Parathyroid adenoma (tissue), 2 donors: ENCODE results near the gene IRF4.

ENCODE experiments used
- H2AFZ ChIP-seq: fragments of 300-600 bp; sonication (generic); one replicate; pipeline ENCODE4 v1.7.0; 2017; ENCODE audit warnings: antibody characterized with exemption, mild to moderate bottlenecking
- H3K27ac ChIP-seq: fragments of 300-600 bp; sonication (generic); one replicate; pipeline ENCODE4 v1.7.0; 2017
- H3K27me3 ChIP-seq: fragments of 300-600 bp; sonication (generic); one replicate; pipeline ENCODE4 v1.7.0; 2017; ENCODE audit warnings: low read length; ENCODE audit not compliant: control insufficient read depth, insufficient read depth
- H3K36me3 ChIP-seq: fragments of 300-600 bp; sonication (generic); one replicate; pipeline ENCODE4 v1.7.0; 2017; ENCODE audit warnings: low read length; ENCODE audit not compliant: control insufficient read depth, insufficient read depth
- H3K4me1 ChIP-seq: fragments of 300-600 bp; sonication (generic); one replicate; pipeline ENCODE4 v1.7.0; 2017; ENCODE audit warnings: control low read depth
- H3K4me2 ChIP-seq: fragments of 300-600 bp; sonication (generic); one replicate; pipeline ENCODE4 v1.7.0; 2017; ENCODE audit warnings: low read length
- H3K4me3 ChIP-seq: fragments of 300-600 bp; sonication (generic); one replicate; pipeline ENCODE4 v1.7.0; 2017; ENCODE audit warnings: low read depth, low read length
- H3K79me2 ChIP-seq: fragments of 300-600 bp; sonication (generic); one replicate; pipeline ENCODE4 v1.7.0; 2017; ENCODE audit warnings: control low read depth
- H3K9ac ChIP-seq: fragments of 300-600 bp; sonication (generic); one replicate; pipeline ENCODE4 v1.7.0; 2017; ENCODE audit warnings: mild to moderate bottlenecking
- H3K9me3 ChIP-seq: fragments of 300-600 bp; sonication (generic); one replicate; pipeline ENCODE4 v1.7.0; 2017; ENCODE audit warnings: low read length; ENCODE audit not compliant: control insufficient read depth
- CTCF ChIP-seq: fragments of 300-600 bp; sonication (generic); IDR thresholded peaks from one replicate; pipeline ENCODE4 v1.7.0; 2017; ENCODE audit warnings: antibody characterized with exemption, mild to moderate bottlenecking
- donor health status: primary hyperparathyroidism.

The IRF4 gene

GRCh38 chr6:445571-446417, 54.2 kb downstream of the IRF4 start:
- H3K4me1 ChIP-seq = no peaks in the 10 kb centered on the region
- H2AFZ ChIP-seq = no peak overlapping the region
- no peak overlapping the region for H3K27ac ChIP-seq

GRCh38 chr6:446418-447366, 55.1 kb downstream of the IRF4 start:
- Histone ChIP-seq H3K36me3 (no peaks in the 10 kb centered on the region), H3K9me3 (no peaks in the 10 kb centered on the region), H3K4me2 (no peak overlapping the region), H3K4me3 (no peak overlapping the region), H2AFZ (no peak overlapping the region), H3K79me2 (no peaks in the 10 kb centered on the region), H3K4me1 (no peaks in the 10 kb centered on the region), H3K27ac (no peak overlapping the region), H3K9ac (no peak overlapping the region), H3K27me3 (no peaks in the 10 kb centered on the region)
- no peak for TF ChIP-seq CTCF

More at GRCh38 chr6:445571-446417, 54.2 kb downstream of the IRF4 start:
- Histone ChIP-seq H3K4me3 (no peak overlapping the region), H3K27me3 (no peaks in the 10 kb centered on the region), H3K79me2 (no peaks in the 10 kb centered on the region), H3K36me3 (no peaks in the 10 kb centered on the region), H3K9me3 (no peaks in the 10 kb centered on the region), H3K4me2 (no peak overlapping the region), H3K9ac (no peak overlapping the region)
- no peak for TF ChIP-seq CTCF

GRCh38 chr6:447381-448165, 56.0 kb downstream of the IRF4 start:
- Histone ChIP-seq H3K27me3 (no peaks in the 10 kb centered on the region), H3K27ac (no peak overlapping the region), H2AFZ (no peak overlapping the region), H3K4me3 (no peak overlapping the region), H3K9ac (no peak overlapping the region), H3K36me3 (no peaks in the 10 kb centered on the region), H3K9me3 (no peaks in the 10 kb centered on the region), H3K4me2 (no peak overlapping the region), H3K79me2 (no peaks in the 10 kb centered on the region), H3K4me1 (no peaks in the 10 kb centered on the region)
- no peak for TF ChIP-seq CTCF

- Histone ChIP-seq H3K9ac (no peak overlapping the region), H3K27ac (no peak overlapping the region), H3K4me3 (no peak overlapping the region), H3K9me3 (no peaks in the 10 kb centered on the region), H3K4me1 (no peaks in the 10 kb centered on the region), H3K79me2 (no peaks in the 10 kb centered on the region), H3K4me2 (no peak overlapping the region), H2AFZ (no peak overlapping the region), H3K36me3 (no peaks in the 10 kb centered on the region), H3K27me3 (no peaks in the 10 kb centered on the region)
- TF ChIP-seq CTCF = no peak
Measured at GRCh38 chr6:448296-449056, 56.9 kb downstream of the IRF4 start.
